Nephron (organoid): Measurements from ENCODE around the gene VWA7.

Experiments
- H3K27ac Mint-ChIP-seq, 3 experiments: 2 replicates each; pipeline ENCODE4 v1.8.0; 2020; ENCODE audit warnings: mixed read lengths in 3 of 3, mild to moderate bottlenecking in 2 of 3, moderate library complexity in 1 of 3
- H3K27me3 Mint-ChIP-seq: 2 replicates; pipeline ENCODE4 v1.8.0; 2021; ENCODE audit warnings: low read depth, mild to moderate bottlenecking, moderate library complexity, mixed read lengths
- H3K36me3 Mint-ChIP-seq: 2 replicates; pipeline ENCODE4 v1.8.0; 2020; ENCODE audit warnings: low read depth, mixed read lengths
- H3K4me1 Mint-ChIP-seq: 2 replicates; pipeline ENCODE4 v1.8.0; 2020; ENCODE audit warnings: mixed read lengths
- H3K4me3 Mint-ChIP-seq, 3 experiments: 2 replicates each; pipeline ENCODE4 v1.8.0; 2020; ENCODE audit warnings: mild to moderate bottlenecking in 3 of 3, mixed read lengths in 3 of 3, moderate library complexity in 2 of 3
- H3K9me3 Mint-ChIP-seq: 2 replicates; pipeline ENCODE4 v1.8.0; 2020; ENCODE audit warnings: mixed read lengths
- TF ChIP-seq, protein P1 (sequence below), 3 experiments: fragments of 200-600 bp; sonication (generic); IDR thresholded peaks; one replicate each; pipeline ENCODE4 v1.5.0; 2021; ENCODE audit warnings: antibody characterized with exemption in 3 of 3; ENCODE audit not compliant: unreplicated experiment in 3 of 3

The VWA7 gene

GRCh38 chr6:31799781-31800180, 22.7 kb upstream of the VWA7 start:
- Mint-ChIP-seq H3K9me3 (no peaks in the 10 kb centered on the region), H3K4me1 (no peaks in the 10 kb centered on the region), H3K27ac (no peak overlapping the region), H3K36me3 (peaks cover 9% of the 10 kb centered on the region), H3K4me3 (no peak overlapping the region), H3K27me3 (no peaks in the 10 kb centered on the region)
- TF ChIP-seq, protein P1, sequence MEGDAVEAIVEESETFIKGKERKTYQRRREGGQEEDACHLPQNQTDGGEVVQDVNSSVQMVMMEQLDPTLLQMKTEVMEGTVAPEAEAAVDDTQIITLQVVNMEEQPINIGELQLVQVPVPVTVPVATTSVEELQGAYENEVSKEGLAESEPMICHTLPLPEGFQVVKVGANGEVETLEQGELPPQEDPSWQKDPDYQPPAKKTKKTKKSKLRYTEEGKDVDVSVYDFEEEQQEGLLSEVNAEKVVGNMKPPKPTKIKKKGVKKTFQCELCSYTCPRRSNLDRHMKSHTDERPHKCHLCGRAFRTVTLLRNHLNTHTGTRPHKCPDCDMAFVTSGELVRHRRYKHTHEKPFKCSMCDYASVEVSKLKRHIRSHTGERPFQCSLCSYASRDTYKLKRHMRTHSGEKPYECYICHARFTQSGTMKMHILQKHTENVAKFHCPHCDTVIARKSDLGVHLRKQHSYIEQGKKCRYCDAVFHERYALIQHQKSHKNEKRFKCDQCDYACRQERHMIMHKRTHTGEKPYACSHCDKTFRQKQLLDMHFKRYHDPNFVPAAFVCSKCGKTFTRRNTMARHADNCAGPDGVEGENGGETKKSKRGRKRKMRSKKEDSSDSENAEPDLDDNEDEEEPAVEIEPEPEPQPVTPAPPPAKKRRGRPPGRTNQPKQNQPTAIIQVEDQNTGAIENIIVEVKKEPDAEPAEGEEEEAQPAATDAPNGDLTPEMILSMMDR (IDR thresholded peaks at IDR 0.05; ENCODE audit: unreplicated experiment in 3 of 3) = no peak

GRCh38 chr6:31797588-31797987, 20.5 kb upstream of the VWA7 start:
- Mint-ChIP-seq H3K9me3 (no peaks in the 10 kb centered on the region), H3K4me1 (peaks cover 10% of the 10 kb centered on the region), H3K36me3 (peaks cover 4% of the 10 kb centered on the region), H3K27ac (peak overlapping the region; percentile 54 to 74 (median 55)), H3K4me3 (peak overlapping the region; percentile 23 to 71 (median 42)), H3K27me3 (no peaks in the 10 kb centered on the region)
- TF ChIP-seq, protein P1 (IDR thresholded peaks at IDR 0.05; ENCODE audit: unreplicated experiment in 3 of 3) = no peak

DNA sequence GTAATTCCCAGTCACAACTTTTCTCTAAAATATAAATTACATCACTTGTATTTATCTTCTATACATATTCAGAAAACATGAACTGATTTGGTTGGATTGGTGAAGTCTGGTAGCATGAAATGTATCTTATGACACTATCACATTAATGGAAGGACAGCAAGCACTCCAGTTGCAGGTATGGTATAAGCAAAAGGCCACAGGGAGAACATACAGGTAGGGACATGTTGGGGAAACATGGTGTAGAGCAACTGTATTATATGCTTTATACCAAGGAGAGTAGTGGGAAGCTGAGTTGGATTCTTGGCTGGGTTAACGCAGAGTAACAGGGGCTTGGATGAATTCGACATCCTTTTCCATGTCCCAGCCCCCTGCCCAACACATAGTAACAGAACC, 19.9 kb upstream of the VWA7 start:
- peak overlapping the region; percentile 54 to 74 (median 55) for H3K27ac Mint-ChIP-seq
- H3K4me1 Mint-ChIP-seq = peaks cover 16% of the 10 kb centered on the region
- H3K9me3 Mint-ChIP-seq = no peaks in the 10 kb centered on the region
- peaks cover 8% of the 10 kb centered on the region for H3K36me3 Mint-ChIP-seq
- no peaks in the 10 kb centered on the region for H3K27me3 Mint-ChIP-seq
- TF ChIP-seq, protein P1 (IDR thresholded peaks at IDR 0.05; ENCODE audit: unreplicated experiment in 3 of 3) = no peak
- peak overlapping the region; percentile 42 to 75 (median 60) for H3K4me3 Mint-ChIP-seq

- Mint-ChIP-seq H3K27ac (peak within 1 kb of the TSS; percentile 99 to 100 (median 100)), H3K9me3 (no peaks in the 10 kb centered on the region), H3K36me3 (peaks cover 12% of the 10 kb centered on the region), H3K4me1 (peaks cover 23% of the 10 kb centered on the region), H3K27me3 (no peaks in the 10 kb centered on the region), H3K4me3 (peak within 1 kb of the TSS; percentile 94 to 100 (median 98))
- TF ChIP-seq, protein P1 (IDR thresholded peaks at IDR 0.05; ENCODE audit: unreplicated experiment in 3 of 3) = peak; percentile 79 to 90 (median 81)
Observed at GRCh38 chr6:31795616-31796298, 18.6 kb upstream of the VWA7 start, which contains the start of gene VARS1. VARS1 (minus strand) TSS chr6:31795752; CDS start chr6:31795217, 535 bp downstream.

GRCh38 chr6:31794866-31795615, 17.9 kb upstream of the VWA7 start:
- Mint-ChIP-seq H3K36me3 (peaks cover 16% of the 10 kb centered on the region), H3K4me3 (peak overlapping the region; percentile 94 to 100 (median 98)), H3K9me3 (no peaks in the 10 kb centered on the region), H3K27me3 (no peaks in the 10 kb centered on the region), H3K4me1 (peaks cover 27% of the 10 kb centered on the region), H3K27ac (peak overlapping the region; percentile 99 to 100 (median 100))
- TF ChIP-seq, protein P1 (IDR thresholded peaks at IDR 0.05; ENCODE audit: unreplicated experiment in 3 of 3) = no peak
